Type B pancreatic cell (in vitro differentiated cells): Measurements from ENCODE around the gene ZNF524. TPM values are rescaled to one million over a fixed set of nuclear protein-coding genes. Genes with fewer than 3 reads are reported as not detected.

Experiments used
- DNase-seq: peaks from one replicate; pipeline ENCODE4 v3.0.0; 2021; ENCODE audit warnings: mixed read lengths; ENCODE audit not compliant: unreplicated experiment; ENCODE audit errors: extremely low spot score
- H3K27ac Mint-ChIP-seq: 2 replicates; pipeline ENCODE4 v1.8.0; 2021; ENCODE audit warnings: mild to moderate bottlenecking, mixed read lengths
- H3K27me3 Mint-ChIP-seq: 2 replicates; pipeline ENCODE4 v1.8.0; 2021; ENCODE audit warnings: mixed read lengths
- H3K36me3 Mint-ChIP-seq: 2 replicates; pipeline ENCODE4 v1.8.0; 2021; ENCODE audit warnings: mixed read lengths
- H3K4me1 Mint-ChIP-seq: one replicate; pipeline ENCODE4 v1.8.0; 2021; ENCODE audit warnings: mixed read lengths; ENCODE audit not compliant: unreplicated experiment
- H3K4me3 Mint-ChIP-seq: 2 replicates; pipeline ENCODE4 v1.8.0; 2021; ENCODE audit warnings: mild to moderate bottlenecking, mixed read lengths
- H3K9me3 Mint-ChIP-seq: 2 replicates; pipeline ENCODE4 v1.8.0; 2021; ENCODE audit warnings: mixed read lengths
- CTCF ChIP-seq: fragments of 200-600 bp; sonication (generic); conservative IDR thresholded peaks from 2 replicates; pipeline ENCODE4 v1.5.0; 2021; ENCODE audit warnings: antibody characterized with exemption, mild to moderate bottlenecking
- total RNA-seq: library from RNA; stranded (reverse); gene quantifications from 2 replicates; pipeline ENCODE4 v1.2.1, GENCODE V29; 2021; ENCODE audit warnings: low replicate concordance

The ZNF524 gene
- total RNA-seq, 1 donor from 2014 or later: 13.6 TPM

GRCh38 chr19:55590617-55591016 is 9.5 kb upstream of the ZNF524 start:
- Mint-ChIP-seq H3K36me3 (peaks cover 14% of the 10 kb centered on the region), H3K4me1 (peaks cover 25% of the 10 kb centered on the region), H3K4me3 (no peak overlapping the region), H3K27me3 (no peaks in the 10 kb centered on the region), H3K9me3 (no peaks in the 10 kb centered on the region), H3K27ac (no peak overlapping the region)
- TF ChIP-seq CTCF: no peak
- no peak for DNase-seq

- peaks cover 23% of the 10 kb centered on the region for H3K36me3 Mint-ChIP-seq
- H3K4me3 Mint-ChIP-seq: no peak overlapping the region
- no peak overlapping the region for H3K27ac Mint-ChIP-seq
- no peaks in the 10 kb centered on the region for H3K27me3 Mint-ChIP-seq
- no peak for TF ChIP-seq CTCF
- DNase-seq: no peak
- H3K9me3 Mint-ChIP-seq: no peaks in the 10 kb centered on the region
- H3K4me1 Mint-ChIP-seq: peaks cover 20% of the 10 kb centered on the region
Measured at GRCh38 chr19:55591555-55591954, 8.5 kb upstream of the ZNF524 start.

- peaks cover 29% of the 10 kb centered on the region for H3K36me3 Mint-ChIP-seq
- H3K9me3 Mint-ChIP-seq: no peaks in the 10 kb centered on the region
- peaks cover 14% of the 10 kb centered on the region for H3K4me1 Mint-ChIP-seq
- H3K4me3 Mint-ChIP-seq: no peak overlapping the region
- no peak overlapping the region for H3K27ac Mint-ChIP-seq
- DNase-seq: no peak
- TF ChIP-seq CTCF: no peak
- H3K27me3 Mint-ChIP-seq: no peaks in the 10 kb centered on the region
Measured at GRCh38 chr19:55592391-55593090, 7.5 kb upstream of the ZNF524 start.

- no peak overlapping the region for H3K27ac Mint-ChIP-seq
- H3K36me3 Mint-ChIP-seq: peaks cover 29% of the 10 kb centered on the region
- no peak overlapping the region for H3K4me3 Mint-ChIP-seq
- no peak for DNase-seq
- no peak for TF ChIP-seq CTCF
- no peaks in the 10 kb centered on the region for H3K27me3 Mint-ChIP-seq
- H3K9me3 Mint-ChIP-seq: no peaks in the 10 kb centered on the region
- peaks cover 14% of the 10 kb centered on the region for H3K4me1 Mint-ChIP-seq
Measured at GRCh38 chr19:55593096-55593772, 6.9 kb upstream of the ZNF524 start.

GRCh38 chr19:55594996-55595545 is 5.0 kb upstream of the ZNF524 start:
- Mint-ChIP-seq H3K36me3 (peaks cover 35% of the 10 kb centered on the region), H3K4me1 (peaks cover 15% of the 10 kb centered on the region), H3K27ac (peak overlapping the region; percentile 7), H3K27me3 (no peaks in the 10 kb centered on the region), H3K4me3 (no peak overlapping the region), H3K9me3 (no peaks in the 10 kb centered on the region)
- DNase-seq: no peak
- TF ChIP-seq CTCF: no peak
